AG09309 (cell line): ENCODE measurements around the gene OR4D2.
A peak's percentile ranks its signal among the peaks of the same experiment; 100 is the strongest.

Experiments
- DNase-seq: peaks from one replicate; pipeline ENCODE4 v3.0.0-alpha.2; 2010; ENCODE audit warnings: low read depth
- H3K4me3 ChIP-seq: 2 replicates; pipeline ENCODE4 v1.5.1; 2011; ENCODE audit warnings: mild to moderate bottlenecking, low read depth, low read length, moderate library complexity; ENCODE audit not compliant: control insufficient read depth
- TF ChIP-seq, protein P1 (sequence below): IDR thresholded peaks from 2 replicates; pipeline ENCODE4 v1.5.1; 2011; ENCODE audit warnings: mild to moderate bottlenecking, low read depth, low read length, inconsistent platforms; ENCODE audit not compliant: insufficient read depth, control insufficient read depth; ENCODE audit errors: missing control alignments

Gene OR4D2

DNA sequence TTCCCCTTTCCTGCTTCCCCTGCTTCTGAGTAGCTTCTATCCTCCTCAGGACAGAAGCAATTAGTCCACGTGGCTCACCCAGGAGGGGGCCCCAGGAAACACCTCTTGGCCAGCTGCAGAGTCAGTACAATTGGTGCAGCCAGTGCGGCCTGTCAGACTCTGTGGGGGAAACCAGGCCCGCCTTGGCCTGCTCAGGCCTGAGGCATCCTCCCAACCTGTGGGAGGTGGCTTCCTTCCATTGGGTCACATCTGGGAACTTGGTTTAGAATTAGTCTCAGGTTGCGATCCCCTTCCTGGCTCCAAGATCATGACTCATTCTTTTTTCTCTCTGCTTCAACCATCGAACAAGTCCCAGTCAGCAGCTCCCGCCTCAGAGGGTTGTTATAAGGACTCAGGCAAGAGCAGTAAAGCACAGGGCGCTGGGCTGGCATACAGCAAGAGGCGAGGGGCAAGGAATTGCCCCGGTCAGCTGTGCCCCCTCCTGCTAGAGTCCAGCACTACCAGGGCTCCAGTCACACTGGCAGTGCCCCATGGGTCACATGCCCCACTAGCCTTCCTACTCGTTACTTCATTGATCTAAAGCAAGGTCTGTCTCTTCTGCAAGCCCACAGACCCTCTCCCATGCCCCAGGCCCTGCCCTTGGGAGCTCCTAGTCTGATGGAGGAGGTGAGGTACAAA is 17.7 kb downstream of the OR4D2 start:
- DNase-seq = no peak
- TF ChIP-seq, protein P1, sequence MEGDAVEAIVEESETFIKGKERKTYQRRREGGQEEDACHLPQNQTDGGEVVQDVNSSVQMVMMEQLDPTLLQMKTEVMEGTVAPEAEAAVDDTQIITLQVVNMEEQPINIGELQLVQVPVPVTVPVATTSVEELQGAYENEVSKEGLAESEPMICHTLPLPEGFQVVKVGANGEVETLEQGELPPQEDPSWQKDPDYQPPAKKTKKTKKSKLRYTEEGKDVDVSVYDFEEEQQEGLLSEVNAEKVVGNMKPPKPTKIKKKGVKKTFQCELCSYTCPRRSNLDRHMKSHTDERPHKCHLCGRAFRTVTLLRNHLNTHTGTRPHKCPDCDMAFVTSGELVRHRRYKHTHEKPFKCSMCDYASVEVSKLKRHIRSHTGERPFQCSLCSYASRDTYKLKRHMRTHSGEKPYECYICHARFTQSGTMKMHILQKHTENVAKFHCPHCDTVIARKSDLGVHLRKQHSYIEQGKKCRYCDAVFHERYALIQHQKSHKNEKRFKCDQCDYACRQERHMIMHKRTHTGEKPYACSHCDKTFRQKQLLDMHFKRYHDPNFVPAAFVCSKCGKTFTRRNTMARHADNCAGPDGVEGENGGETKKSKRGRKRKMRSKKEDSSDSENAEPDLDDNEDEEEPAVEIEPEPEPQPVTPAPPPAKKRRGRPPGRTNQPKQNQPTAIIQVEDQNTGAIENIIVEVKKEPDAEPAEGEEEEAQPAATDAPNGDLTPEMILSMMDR = no peak
- no peak overlapping the region for H3K4me3 ChIP-seq

DNA sequence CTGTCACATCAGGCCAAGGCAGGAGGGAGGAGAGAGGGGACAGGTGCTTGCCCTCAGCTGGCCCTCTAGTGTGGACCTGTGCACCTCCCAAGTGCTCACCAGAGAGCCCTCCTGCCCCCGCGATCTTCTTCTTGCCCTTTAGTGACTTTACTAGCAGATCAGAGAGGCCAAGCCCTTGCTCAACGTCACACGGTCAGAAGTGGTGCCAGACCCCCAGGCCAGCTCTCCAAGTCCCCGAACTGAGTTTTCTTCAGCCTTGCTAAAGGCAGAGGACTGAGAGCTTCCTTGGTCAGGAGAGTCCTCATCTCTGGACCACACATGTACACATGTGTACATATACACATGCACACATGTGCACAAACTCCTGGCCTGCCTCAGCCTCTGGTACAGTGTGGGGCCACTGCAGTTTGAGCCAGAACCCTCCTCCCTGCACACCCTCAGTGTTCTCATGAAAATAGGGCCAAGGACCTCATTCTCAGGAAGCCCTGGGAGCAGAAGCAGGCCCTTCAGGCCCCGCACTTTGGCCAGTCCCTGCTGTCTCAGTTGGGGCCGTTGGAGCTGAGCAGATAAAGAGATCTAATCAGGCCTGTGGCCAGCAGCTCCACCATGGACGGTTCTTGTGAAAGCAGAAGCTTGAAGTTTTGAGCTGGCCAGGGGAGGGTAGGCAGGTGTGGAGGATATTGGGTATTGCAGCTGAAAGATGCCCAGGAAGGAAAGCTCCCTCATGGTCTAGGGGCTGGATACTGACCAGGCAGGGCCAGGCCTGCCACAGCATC is 18.4 kb downstream of the OR4D2 start:
- no peak for DNase-seq
- TF ChIP-seq, protein P1 = no peak
- H3K4me3 ChIP-seq = no peak overlapping the region

DNA sequence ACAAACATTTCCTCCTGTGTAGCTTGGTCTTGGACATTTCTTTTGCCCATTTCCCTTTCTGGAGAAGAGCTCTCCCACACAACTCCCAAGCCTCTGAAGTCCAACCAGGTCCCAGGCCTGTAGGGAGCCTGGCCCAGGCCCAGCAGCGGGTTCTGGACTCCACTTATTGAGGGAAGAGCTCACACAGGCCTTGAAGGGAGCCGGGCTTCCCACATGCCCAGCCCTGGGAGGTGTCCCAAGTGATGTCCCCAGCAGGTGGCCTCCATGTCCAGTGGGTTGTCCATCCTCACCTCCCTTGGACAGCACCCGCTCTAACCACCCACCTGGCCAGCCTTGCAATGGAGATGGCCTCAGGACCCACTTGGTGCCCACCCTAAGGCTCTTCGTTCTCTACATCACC is 19.8 kb downstream of the OR4D2 start:
- no peak for DNase-seq
- TF ChIP-seq, protein P1 = no peak
- H3K4me3 ChIP-seq = no peak overlapping the region

DNA sequence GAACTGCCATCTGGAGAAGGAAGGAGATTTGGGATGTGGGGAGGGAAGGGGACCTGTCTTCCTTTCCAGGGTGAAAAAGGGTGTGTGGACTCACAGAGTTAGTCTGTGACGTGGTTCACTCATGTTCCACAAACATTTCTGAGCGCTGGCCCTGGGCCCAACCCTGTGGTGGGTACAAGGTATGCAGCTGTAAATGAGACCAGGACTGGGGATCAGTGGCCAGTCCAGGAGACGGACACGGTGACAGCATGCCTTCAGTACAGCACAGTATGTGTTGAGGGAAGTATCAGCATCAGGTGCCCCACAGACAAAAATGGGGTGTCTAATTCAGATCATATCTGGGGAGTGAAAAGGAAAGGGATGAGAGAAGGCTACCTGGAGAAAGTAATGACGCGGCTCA is 20.3 kb downstream of the OR4D2 start:
- TF ChIP-seq, protein P1 = no peak
- no peak for DNase-seq
- H3K4me3 ChIP-seq = no peak overlapping the region

DNA sequence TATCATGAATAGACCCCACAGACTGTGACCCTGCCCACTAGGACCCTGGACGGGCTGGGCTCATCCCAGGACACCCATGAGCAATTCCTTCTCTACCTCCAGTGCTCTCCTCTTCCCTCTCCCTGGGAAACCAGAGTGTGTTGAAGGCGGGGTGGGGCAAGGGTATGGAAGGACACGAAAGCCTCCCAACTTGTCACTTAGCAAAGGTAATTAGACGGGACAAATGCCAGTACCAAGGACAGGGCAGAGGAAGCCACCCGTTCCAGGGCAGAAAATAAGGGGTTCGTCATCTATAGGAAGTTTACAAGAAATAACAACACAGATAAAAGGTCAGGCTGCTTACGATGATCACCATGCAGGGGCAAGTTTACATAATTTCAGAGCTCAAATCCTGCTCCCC is 20.9 kb downstream of the OR4D2 start:
- no peak overlapping the region for H3K4me3 ChIP-seq
- DNase-seq = no peak
- TF ChIP-seq, protein P1 = no peak

DNA sequence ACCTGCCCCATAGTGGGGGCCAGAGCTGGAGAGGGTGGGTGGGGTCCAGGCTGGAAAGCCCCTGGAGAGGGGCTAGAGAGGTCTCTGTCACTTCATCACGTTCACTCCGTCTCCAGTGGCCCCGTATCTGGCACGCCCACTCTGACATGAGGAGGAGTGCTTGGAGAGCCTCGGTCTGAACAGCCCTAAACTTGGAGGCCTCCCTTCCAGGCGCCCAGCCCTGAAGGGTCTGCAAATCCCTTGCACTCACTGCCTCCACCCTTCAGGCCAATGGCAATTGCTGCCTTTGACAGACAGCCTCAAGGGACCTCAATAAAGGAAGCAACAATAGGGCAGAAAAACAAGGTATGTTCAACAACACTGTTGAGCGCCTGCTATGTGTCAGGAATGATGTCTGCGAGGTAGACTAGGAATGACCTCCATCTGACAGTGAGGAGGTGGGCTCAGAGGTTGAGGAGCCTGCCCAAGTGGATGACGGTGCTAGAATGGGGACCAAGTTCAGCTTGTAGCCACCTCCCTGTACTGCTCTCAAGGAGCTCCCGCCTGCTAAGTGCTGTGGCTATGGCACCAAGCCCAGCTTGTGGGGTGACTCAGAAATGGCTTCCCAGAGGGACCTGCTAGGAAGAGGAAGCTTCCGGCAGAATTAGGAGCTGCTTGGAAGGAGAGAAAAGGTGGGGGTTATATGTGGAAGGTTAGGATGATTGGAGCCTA is 22.8 kb downstream of the OR4D2 start:
- H3K4me3 ChIP-seq = no peak overlapping the region
- DNase-seq = peak; percentile 54
- TF ChIP-seq, protein P1 = no peak
